ENCODE results near the gene P3H1.
"Not testable (repeated sequence)": the region's sequence is repeated elsewhere in the genome, so short reads cannot be mapped to it uniquely, and the experiment has no call there.

The P3H1 gene

DNA sequence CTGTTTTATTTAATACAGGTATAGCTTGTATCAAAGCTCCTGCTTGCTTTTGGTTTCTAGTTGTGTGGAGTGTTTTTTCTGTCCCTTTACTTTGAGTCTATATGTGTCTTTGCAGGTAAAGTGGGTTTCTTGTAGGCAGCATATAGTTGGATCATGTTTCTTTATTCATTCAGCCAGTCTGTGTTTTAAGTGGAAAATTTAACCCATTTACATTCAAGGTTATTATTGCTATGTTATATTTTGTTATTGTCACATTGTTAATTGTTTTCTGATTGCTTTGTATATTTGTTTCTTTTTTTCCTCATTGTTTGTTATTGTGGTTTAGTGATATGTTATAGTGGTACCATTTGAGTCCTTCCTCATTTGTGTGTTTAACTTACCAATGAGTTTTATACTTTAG is 53.5 kb downstream of the P3H1 start:
- no peaks in the 10 kb centered on the region for H3K27me3 ChIP-seq (replicated peaks; ENCODE audit: control insufficient read depth, insufficient read depth, low read length)
- peaks cover 2% of the 10 kb centered on the region for H3K36me3 ChIP-seq (ENCODE audit: control insufficient read depth, insufficient read depth, low read length)
- no peak for DNase-seq (ENCODE audit: extremely low read depth, insufficient read length)
- no peak overlapping the region for H3K4me3 ChIP-seq (replicated peaks; ENCODE audit: low read depth, low read length)
- TF ChIP-seq, protein P1, sequence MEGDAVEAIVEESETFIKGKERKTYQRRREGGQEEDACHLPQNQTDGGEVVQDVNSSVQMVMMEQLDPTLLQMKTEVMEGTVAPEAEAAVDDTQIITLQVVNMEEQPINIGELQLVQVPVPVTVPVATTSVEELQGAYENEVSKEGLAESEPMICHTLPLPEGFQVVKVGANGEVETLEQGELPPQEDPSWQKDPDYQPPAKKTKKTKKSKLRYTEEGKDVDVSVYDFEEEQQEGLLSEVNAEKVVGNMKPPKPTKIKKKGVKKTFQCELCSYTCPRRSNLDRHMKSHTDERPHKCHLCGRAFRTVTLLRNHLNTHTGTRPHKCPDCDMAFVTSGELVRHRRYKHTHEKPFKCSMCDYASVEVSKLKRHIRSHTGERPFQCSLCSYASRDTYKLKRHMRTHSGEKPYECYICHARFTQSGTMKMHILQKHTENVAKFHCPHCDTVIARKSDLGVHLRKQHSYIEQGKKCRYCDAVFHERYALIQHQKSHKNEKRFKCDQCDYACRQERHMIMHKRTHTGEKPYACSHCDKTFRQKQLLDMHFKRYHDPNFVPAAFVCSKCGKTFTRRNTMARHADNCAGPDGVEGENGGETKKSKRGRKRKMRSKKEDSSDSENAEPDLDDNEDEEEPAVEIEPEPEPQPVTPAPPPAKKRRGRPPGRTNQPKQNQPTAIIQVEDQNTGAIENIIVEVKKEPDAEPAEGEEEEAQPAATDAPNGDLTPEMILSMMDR (IDR thresholded peaks at IDR 0.05; ENCODE audit: insufficient read depth, low read length, poor library complexity, severe bottlenecking): no peak

DNA sequence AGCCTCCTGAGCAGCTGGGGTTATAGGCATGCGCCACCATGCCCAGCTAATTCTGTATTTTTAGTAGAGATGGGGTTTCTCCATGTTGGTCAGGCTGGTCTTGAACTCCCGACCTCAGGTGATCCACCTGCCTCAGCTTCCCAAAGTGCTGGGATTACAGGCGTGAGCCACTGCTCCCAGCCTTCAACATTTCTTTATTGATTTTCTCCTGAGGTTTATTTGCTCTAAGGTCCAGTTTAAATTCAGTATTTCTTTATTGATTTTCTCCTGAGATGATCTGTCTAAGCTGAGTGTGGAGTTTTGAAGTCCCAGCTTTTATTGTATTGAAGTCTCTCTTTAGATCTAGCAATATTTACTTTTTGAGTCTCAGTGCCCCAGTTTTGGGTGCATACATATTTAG is 54.0 kb downstream of the P3H1 start:
- H3K27me3 ChIP-seq (replicated peaks; ENCODE audit: control insufficient read depth, insufficient read depth, low read length); H3K36me3 ChIP-seq (ENCODE audit: control insufficient read depth, insufficient read depth, low read length); H3K4me3 ChIP-seq (replicated peaks; ENCODE audit: low read depth, low read length); DNase-seq (ENCODE audit: extremely low read depth, insufficient read length): not testable (repeated sequence)

DNA sequence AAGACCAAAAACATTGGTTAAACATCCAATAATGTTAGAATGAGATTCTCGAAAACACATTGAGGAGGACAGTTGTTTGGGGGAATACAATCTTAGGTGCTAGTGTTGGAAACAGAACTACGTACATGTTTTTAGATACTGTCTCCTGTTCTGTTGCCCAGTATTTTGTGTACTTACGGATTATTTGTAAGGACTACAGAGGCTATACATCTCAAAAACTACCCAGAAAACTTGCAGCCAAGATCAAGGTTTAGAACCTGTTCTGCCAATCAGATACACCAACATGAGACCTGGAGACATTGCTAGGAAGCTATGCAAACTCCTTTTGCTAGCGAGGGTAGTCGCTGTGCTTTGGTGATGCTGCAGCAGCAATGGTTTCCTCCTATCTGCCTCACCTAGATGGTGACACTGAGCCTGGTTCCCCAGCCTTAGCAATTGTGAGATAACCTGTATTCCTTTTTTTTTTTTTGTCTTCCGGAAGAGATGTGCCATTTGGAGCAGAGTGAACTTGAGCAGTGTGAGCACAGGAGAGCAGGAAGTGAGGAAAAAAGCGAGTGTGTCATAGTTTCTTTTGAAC is 62.9 kb downstream of the P3H1 start:
- no peak overlapping the region for H3K4me3 ChIP-seq (replicated peaks; ENCODE audit: low read depth, low read length)
- TF ChIP-seq, protein P1 (IDR thresholded peaks at IDR 0.05; ENCODE audit: insufficient read depth, low read length, poor library complexity, severe bottlenecking): no peak
- H3K27me3 ChIP-seq (replicated peaks; ENCODE audit: control insufficient read depth, insufficient read depth, low read length): no peaks in the 10 kb centered on the region
- DNase-seq (ENCODE audit: extremely low read depth, insufficient read length): no peak
- peaks cover 21% of the 10 kb centered on the region for H3K36me3 ChIP-seq (ENCODE audit: control insufficient read depth, insufficient read depth, low read length)

DNA sequence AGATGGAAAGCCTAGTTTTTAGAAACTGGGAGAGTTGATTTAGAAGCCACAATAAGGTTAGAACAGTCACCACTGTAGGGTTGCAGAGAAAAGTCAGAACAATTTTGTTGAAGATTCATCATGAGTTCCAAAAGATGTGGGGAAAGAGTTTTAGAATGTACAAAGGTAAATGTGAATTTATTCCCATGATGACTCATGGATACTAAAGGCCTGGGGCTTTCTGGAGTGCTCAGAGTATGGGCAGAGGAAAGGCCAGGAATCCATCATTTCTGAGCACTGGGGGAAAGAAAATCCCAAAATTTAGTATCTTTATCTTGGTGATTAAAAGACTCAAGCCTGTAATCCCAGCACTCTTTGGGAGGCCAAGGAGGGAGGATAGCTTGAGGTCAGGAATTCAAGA is 66.8 kb downstream of the P3H1 start:
- Histone ChIP-seq H3K27me3 (replicated peaks; ENCODE audit: control insufficient read depth, insufficient read depth, low read length) (no peaks in the 10 kb centered on the region), H3K36me3 (ENCODE audit: control insufficient read depth, insufficient read depth, low read length) (peaks cover 27% of the 10 kb centered on the region), H3K4me3 (replicated peaks; ENCODE audit: low read depth, low read length) (no peak overlapping the region)
- no peak for DNase-seq (ENCODE audit: extremely low read depth, insufficient read length)
- TF ChIP-seq, protein P1 (IDR thresholded peaks at IDR 0.05; ENCODE audit: insufficient read depth, low read length, poor library complexity, severe bottlenecking): no peak

DNA sequence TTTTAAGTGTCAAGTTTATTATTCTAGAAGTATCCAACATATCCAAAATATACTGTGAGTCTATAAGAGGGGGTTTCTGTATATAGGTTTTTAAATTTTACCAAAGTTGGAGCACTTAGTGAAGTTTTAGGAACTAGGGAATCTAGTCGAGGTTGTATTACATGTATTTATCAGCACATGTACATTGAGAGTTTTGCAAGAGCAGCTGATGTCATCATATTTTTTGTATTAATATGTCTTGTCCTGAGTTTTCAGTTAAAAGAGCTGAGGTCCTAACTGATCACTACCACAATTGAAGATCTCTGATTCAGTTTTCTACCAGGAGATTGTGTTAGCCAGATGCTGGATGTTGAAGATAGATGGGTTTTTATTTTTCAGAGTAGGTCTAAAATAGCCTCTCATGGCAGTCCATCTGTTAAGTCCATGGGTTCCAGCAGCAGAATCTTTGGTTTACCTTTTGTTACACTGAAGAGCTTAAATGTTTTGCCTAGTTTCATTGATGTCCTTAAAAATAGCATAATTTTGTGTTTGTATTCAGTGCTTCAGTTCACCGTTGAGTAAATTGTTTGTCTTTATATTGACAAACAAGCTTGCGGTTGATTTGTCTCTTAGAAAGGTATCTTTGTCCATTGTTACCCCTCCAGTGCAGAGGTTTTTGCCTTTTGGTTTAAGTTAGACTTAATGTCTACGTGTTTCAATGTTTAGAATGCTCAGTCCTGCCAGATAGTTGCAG is 68.6 kb downstream of the P3H1 start:
- Histone ChIP-seq H3K4me3 (replicated peaks; ENCODE audit: low read depth, low read length) (no peak overlapping the region), H3K27me3 (replicated peaks; ENCODE audit: control insufficient read depth, insufficient read depth, low read length) (no peaks in the 10 kb centered on the region), H3K36me3 (ENCODE audit: control insufficient read depth, insufficient read depth, low read length) (peaks cover 17% of the 10 kb centered on the region)
- no peak for DNase-seq (ENCODE audit: extremely low read depth, insufficient read length)
- TF ChIP-seq, protein P1 (IDR thresholded peaks at IDR 0.05; ENCODE audit: insufficient read depth, low read length, poor library complexity, severe bottlenecking): no peak

All from GM06990 (cell line).